Measurements from ENCODE around the gene KLHL6.
"Not testable (repeated sequence)": the region's sequence is repeated elsewhere in the genome, so short reads cannot be mapped to it uniquely, and the experiment has no call there.

KLHL6 gene

DNA sequence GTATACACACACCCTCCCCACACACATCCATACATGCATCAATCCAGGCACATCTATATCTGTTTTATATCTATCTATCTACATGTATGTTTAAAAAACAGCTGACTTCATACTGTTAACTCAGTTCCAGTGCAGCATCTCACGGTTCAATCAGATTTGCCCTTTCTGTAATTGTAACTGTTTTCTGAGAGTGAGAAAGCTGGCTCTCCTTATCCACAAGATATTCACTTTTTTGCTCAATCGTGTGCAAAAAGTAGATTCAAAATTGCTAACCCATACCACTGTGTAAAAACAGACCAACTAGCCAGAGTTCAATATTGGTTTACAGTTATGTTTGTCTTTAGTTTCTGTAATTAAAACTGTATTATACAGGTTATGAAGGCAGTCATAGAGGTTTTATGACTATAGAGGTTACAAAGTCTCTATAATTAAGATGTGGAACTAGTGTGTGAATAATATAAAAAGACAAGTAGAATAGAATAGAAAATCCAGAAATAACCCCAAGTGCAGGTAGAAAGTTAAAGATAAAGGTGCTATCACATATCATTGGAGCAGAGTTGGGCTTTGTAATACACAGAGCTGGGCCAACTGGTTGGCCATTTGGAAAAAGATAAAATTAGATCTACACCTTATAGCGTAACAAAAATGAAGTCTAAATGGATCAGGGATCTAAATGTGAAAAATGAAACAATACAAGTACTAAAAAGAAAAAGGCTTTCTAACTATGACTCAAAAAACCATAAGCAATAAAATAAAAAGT is 107.0 kb downstream of the KLHL6 start:
- DNase-seq = no peak

DNA sequence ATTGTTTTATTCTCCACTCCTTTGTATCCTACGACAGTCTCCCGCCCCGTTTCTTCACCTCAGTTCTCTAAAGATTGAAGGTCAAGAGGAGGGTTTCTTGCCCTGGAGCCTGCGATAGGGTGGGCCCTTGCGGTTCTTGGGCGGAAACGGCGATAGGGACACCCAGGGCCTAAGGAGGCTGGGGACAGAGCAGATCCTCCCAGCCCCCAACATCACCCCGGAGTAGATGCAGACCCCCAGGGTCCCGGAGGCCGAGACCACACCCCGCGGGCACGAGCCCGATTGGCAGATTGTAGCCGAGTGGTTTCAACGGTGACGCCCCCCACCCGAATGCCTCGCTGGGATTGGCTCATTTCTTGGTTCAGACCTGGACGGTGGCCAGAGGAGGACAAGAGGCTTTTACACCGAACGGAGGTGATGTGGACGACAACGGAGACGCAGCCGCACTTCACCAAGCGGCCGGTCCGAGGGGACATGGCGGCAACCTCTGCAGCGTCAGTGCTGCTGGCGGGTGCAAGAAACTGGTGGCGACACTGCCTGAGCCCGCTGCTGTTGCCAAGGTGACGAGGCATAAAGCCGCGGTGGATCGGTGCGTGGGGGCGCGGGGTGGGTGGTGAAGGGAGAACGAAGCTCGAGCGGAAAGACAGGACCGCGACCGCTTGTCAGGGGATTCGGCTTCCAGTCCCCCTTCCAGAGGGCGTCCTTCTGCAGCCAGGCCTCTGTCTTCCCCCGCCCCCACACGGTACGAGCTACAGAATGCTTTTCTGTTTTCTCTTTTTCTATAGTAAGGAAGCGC is 108.1 kb downstream of the KLHL6 start:
- DNase-seq = peak; percentile 17 to 94 (median 76)

DNA sequence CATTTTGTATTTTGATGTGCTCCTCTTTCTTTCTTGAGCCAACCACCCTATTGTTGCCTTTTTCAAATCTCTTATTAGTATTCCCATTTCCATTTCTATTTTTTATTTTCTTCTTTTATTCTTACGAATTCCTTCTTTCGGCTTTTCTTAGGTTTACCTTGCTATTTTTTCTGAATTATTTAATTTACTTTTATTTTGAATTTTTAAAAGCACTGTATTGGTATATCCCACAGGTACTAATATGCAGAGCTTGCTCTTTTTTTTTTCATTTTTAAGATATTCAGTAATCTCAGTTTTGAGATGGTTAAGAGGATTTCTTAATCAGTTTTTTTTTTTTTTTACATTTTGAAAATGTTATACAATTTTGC is 108.7 kb downstream of the KLHL6 start:
- no peak for DNase-seq

DNA sequence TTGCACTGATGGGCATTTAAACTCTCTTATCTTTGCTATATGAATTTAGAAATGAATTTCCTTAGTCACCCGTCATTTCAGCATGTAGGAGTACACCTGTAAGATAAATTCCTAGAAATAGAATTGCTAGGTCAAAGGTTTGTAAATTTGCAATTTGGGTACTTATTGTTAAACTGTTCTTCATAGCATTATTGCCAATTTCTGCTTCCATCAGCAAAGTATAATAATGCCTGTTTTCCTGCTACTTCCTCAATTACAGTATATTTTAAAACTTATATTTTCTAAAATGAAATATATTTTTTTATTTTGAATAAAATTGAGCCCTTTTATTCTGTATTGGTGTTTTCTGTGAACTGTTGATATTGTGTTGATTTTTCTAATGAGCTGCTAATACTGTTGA is 110.8 kb downstream of the KLHL6 start:
- no peak for DNase-seq

DNA sequence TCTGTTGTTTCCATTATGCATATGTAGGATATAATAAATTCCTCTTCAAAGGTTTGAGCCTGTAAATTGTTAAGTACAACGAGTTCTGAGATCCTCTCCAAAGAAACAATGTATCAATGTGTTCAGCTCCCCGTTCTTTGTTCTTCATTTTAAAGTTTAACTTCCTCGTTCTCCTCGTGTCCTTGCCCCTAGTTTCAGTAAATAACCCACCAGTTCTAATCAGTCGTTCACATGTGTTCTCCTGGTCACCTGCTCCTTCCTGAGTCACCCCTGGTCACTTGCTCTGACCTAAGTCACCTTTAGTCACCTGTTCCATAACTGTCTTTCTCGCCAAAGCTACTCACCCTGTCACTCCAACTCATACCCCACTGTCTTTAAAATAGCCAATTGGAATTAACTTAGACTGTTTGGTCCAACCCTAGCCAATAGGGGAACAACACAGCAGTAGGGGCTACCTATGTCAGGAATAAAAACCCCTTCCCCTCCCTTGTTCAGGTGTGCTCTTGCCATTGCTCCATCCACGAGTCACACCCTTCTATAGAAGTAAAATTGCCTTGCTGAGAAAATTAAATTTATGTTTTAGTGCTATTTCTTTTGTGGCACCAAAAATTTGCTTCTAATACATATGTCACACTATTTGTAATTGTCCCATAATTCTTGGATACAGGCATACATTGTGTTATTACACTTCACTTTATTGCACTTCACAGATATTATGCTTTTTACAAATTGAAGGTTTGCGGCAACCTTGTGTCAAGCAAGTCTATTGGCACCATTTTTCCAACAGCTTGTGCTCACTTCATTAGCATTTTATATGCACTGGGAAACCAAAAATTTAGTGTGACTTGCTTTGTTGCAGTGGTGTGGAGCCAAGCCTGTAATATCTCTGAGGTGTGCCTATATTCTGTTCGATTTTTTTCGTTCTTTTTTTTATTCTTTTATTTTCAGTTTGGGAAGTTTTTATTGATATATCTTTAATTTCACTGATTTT is 111.8 kb downstream of the KLHL6 start:
- DNase-seq = no peak

DNA sequence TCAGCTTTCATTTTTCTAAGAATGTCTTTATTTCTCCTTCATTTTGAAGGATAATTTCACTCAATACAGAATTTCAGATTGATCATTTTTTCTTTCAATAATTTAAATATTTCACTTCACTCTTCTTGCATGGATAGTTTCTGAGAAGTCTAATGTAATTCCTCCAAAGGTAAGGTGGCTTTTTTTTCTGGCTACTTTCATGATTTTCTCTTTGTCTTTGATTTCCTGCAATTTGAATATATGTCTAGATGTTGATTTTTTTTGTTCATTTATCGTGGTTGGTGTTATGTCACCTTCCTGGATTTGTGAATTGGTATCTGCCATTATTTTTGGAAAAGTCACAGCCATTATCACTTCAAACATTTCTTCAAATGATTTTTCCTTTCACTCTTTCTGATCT is 112.5 kb downstream of the KLHL6 start:
- no peak for DNase-seq

DNA sequence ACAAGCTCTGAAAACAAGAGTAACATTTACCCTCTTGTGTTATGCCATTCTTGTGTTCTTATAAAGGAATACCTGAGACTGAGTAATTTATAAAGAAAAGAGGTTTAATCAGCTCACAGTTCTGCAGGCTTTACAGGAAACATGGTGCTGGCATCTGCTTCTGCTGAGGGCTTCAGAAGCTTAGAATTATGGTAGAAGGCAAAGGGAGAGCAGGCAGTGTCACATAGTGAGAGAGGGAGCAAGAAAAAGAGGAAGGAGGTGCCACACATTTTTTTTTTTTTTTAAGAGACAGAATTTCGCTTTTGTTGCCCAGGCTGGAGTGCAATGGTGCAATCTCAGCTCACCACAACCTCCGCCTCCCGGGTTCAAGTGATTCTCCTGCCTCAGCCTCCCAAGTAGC is 115.0 kb downstream of the KLHL6 start:
- DNase-seq = not testable (repeated sequence)

DNA sequence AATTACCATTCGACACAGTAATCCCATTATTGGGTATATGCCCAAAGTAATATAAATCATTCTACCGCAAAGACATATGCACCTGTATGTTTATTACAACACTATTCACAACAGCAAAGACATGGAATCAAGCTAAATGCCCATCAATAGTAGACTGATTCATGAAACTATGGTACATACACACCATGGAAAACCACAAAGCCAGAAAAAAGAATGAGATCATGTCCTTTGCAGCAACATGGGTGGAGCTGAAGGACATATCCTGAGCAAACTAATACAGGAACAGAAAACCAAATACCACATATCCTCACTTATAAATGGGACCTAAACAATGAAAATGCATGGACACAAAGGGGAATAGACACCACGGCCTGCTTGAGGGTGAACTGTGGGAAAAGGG is 116.0 kb downstream of the KLHL6 start:
- DNase-seq = no peak

DNA sequence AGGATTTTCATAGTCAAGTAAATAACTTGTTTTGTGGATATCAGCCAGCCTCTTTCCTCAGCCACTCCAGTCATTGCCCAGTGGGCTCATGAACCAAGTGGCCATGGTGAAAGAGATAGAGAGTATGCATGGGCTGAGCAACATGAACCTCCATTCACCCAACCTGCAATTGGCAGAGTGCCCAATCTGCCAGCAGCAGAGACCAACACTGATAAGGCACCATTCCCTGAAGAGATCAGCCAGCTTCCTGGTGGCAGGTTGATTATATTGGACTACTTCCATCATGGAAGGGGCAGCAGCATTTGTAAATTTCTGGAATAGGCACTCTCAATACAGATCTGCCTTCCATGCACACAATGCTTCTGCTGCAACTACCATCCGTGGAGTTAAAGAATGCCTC is 116.8 kb downstream of the KLHL6 start:
- DNase-seq = peak in 1 of 56 donors; percentile 7

DNA sequence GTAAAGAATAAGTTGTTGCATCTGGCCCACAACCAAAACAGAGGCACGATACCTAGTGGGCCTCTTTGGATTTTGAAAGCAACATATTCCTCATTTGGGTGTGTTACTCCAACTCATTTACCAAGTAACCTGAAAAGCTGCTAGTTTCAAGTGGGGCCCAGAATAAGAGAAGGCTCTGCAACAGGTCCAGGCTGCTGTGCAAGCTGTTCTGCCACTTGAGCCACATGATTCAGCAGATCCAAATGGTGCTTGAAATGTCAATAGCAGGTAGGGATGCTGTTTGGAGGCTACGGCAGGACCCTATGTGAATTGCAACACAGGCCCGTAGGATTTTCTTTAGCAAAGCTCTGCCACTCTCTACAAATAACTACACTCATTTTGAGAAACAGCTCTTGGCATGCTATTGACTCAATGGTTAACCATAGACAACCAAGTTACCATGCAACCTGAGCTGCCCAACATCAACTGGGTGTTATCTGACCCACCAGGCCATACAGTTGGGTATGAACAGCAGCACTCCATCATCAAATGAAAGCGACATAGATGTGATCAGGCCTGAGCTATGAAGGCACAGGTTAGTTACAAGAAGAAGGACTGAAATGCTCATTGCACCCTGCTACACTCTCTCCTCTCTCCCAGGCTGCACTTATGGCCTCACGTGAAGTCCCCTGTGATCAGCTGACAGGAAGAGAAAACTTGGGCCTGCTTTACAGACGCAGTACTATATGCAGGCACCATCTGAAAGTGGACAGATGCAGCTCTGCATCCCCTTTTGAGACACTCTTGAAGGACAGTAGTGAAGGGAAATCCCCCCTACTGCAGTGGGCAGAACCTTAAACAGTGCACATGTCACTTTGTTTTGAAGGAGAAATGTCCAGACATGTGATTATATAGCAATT is 117.6 kb downstream of the KLHL6 start:
- DNase-seq = no peak

All from amygdala (tissue), 56 donors.